Tibial artery (tissue), 4 donors: ENCODE data around the gene ALG12.

Experiments
- DNase-seq, 2 donors: peaks; one replicate each; pipeline ENCODE4 v3.0.0-alpha.2; 2019
- H3K27ac ChIP-seq, 2 donors: fragments of 200-600 bp; sonication (generic) in 1 of 2; 1 replicate in 1 of 2; 2 replicates in 1 of 2; pipeline ENCODE4 v1.5.1; 2018 to 2019; ENCODE audit warnings: mild to moderate bottlenecking in 1 of 2
- H3K27me3 ChIP-seq, 2 donors: fragments of 200-600 bp; sonication (generic) in 1 of 2; one replicate each; pipeline versions ENCODE4 v1.5.1 to v1.6.0; 2016 to 2019
- H3K36me3 ChIP-seq, 3 donors: fragments of 200-600 bp; sonication (generic) in 2 of 3; one replicate each; pipeline ENCODE4 v1.5.1; 2016 to 2019; ENCODE audit warnings: mild to moderate bottlenecking in 2 of 3
- H3K4me1 ChIP-seq, 4 donors: fragments of 200-600 bp; sonication (generic) in 2 of 4; 1 replicate in 3 of 4; 2 replicates in 1 of 4; pipeline ENCODE4 v1.5.1; 2016 to 2019
- H3K4me3 ChIP-seq, 2 donors: fragments of 200-600 bp; sonication (generic) in 1 of 2; 1 replicate in 1 of 2; 2 replicates in 1 of 2; pipeline ENCODE4 v1.5.1; 2018 to 2019; ENCODE audit warnings: mild to moderate bottlenecking in 2 of 2
- H3K9me3 ChIP-seq, 3 donors: fragments of 200-600 bp; sonication (generic) in 1 of 3; one replicate each; pipeline ENCODE4 v1.5.1; 2016 to 2019
- intact Hi-C: fragments of 100-400 bp; cut with DNase I; formaldehyde crosslinking; loops from one replicate; pipeline ENCODE4 v1.15.0; 2023; ENCODE audit warnings: low total_unique reads
- TF ChIP-seq, protein P1 (sequence below), 2 experiments: fragments of 200-600 bp in 1 of 2; fragments of 450-650 bp in 1 of 2; IDR thresholded peaks; one replicate each; pipeline ENCODE4 v1.5.1; 2017 to 2019; ENCODE audit warnings: antibody characterized with exemption in 2 of 2, mild to moderate bottlenecking in 1 of 2, moderate library complexity in 1 of 2

ALG12 gene

DNA sequence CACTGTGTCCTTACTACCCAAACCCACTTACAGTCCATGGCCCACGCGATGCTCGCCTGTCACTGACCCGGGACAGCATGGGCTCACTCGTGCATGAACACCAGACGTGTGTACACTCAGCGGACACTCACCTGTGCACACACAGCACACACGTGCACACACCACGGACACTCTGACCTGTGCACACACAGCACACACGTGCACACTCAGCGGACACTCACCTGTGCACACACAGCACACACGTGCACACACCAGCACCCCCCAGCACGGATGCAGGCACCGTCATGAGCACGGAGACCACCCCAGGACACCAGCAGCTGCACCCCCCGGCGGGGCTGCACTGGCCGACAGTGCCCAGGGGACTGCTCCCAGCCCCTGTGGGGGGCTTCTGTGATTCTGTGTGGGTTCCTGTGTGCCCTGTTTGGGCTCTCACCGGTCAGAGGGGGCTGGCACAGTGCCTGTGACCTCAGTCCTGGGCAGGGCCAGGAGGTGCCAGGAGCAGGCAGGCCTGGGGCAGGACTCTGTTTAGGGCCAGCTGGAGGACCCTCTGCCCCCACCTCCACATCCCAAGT lies 20.4 kb upstream of the ALG12 start:
- Histone ChIP-seq H3K27ac (no peak overlapping the region), H3K27me3 (no peaks in the 10 kb centered on the region), H3K4me3 (no peak overlapping the region), H3K4me1 (peaks cover 5 to 43% (median 37%) of the 10 kb centered on the region in 4 donors), H3K36me3 (no peaks in the 10 kb centered on the region), H3K9me3 (no peaks in the 10 kb centered on the region)
- DNase-seq, result no peak
- TF ChIP-seq, protein P1, sequence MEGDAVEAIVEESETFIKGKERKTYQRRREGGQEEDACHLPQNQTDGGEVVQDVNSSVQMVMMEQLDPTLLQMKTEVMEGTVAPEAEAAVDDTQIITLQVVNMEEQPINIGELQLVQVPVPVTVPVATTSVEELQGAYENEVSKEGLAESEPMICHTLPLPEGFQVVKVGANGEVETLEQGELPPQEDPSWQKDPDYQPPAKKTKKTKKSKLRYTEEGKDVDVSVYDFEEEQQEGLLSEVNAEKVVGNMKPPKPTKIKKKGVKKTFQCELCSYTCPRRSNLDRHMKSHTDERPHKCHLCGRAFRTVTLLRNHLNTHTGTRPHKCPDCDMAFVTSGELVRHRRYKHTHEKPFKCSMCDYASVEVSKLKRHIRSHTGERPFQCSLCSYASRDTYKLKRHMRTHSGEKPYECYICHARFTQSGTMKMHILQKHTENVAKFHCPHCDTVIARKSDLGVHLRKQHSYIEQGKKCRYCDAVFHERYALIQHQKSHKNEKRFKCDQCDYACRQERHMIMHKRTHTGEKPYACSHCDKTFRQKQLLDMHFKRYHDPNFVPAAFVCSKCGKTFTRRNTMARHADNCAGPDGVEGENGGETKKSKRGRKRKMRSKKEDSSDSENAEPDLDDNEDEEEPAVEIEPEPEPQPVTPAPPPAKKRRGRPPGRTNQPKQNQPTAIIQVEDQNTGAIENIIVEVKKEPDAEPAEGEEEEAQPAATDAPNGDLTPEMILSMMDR (IDR thresholded peaks at IDR 0.05), result no peak
- intact Hi-C loops, result no loop called here

DNA sequence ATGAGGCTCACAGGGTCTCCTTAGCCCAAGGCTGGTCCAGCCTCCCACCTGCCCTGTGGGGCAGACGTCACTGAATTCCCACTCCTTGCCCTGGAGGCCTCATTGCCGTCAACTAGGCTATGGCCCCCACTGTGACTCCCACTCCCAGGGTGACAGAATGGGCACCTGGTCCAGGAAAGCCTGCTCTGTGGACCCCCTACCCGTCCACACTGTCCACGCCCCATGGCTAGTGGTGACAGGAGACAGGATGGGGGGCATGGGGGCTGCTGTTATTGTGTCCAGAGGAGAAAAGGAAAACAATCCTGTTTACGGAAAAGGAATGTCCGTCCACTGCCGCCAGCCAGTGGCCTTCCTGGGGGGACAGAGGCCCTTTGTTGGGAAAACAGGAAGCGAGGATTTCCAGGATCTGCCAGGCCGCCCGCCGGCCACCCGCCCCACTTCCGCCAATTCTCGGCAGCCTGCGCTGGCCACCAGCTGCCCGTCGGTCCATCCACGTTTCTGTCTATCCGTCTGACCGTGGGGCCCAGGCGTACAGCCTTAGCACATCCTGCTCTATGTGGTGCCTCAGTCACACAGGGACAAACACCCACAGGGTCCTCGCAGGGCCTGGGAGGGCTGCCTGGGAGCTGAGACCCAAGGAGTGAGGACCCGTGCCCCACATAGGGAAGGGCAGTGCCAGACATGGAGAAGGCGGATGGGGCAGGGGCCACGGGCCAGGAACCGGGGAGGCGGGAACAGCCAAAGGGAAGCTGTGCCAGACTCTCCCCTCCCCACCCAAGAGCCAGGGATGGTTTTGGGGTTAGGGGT lies 19.7 kb upstream of the ALG12 start:
- Histone ChIP-seq H3K4me3 (no peak overlapping the region), H3K4me1 (peaks cover 10 to 45% (median 42%) of the 10 kb centered on the region in 4 donors), H3K27me3 (no peaks in the 10 kb centered on the region), H3K36me3 (no peaks in the 10 kb centered on the region), H3K9me3 (no peaks in the 10 kb centered on the region), H3K27ac (peak overlapping the region; percentile 83 to 90)
- no peak for DNase-seq
- intact Hi-C loops, result no loop called here
- TF ChIP-seq, protein P1 (IDR thresholded peaks at IDR 0.05), result no peak

DNA sequence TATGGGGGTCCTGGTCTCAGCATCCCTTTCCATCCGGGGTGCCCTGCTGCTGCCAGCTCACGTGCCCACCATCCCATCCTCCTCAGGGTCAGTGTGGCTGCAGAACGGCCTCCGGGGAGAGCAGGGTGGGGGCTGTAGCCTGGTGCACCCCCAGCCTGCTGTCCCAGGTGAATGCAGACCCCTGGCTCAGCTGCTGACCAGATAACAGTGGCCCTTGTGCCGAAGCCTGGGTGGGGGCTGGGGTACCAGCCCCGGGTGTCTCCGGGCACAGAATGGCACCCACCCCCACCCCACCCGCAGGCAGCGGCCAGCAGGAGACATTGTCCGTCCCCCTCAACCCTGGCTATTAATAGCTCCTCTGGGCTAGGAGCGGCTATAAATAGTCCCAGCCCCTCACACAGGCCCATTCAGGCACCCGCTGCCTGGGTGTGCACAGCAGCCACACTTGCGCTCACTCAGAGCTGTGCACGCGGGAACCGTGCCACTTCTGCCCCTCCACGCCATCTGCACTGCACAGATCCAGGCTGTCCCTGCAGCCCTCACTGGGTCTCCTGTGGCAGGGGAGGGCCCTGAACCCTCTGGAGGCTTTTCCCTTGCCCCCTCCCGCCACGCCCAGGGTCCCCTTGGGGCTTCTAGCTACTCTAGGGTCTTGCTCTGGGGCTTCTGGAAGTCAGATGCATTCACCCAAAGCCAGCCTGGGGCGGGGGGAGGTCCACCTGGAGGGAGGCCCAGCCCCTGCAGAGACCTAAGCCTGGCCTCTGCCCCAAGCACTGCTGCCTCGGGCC lies 18.9 kb upstream of the ALG12 start:
- intact Hi-C loops, result no loop called here
- no peak for DNase-seq
- H3K4me1 ChIP-seq, result peaks cover 10 to 45% (median 42%) of the 10 kb centered on the region in 4 donors
- peak overlapping the region; percentile 83 to 90 for H3K27ac ChIP-seq
- TF ChIP-seq, protein P1 (IDR thresholded peaks at IDR 0.05), result no peak
- H3K4me3 ChIP-seq, result peak overlapping the region in 1 of 2 donors; percentile 63
- no peaks in the 10 kb centered on the region for H3K9me3 ChIP-seq
- H3K36me3 ChIP-seq, result no peaks in the 10 kb centered on the region
- no peaks in the 10 kb centered on the region for H3K27me3 ChIP-seq

DNA sequence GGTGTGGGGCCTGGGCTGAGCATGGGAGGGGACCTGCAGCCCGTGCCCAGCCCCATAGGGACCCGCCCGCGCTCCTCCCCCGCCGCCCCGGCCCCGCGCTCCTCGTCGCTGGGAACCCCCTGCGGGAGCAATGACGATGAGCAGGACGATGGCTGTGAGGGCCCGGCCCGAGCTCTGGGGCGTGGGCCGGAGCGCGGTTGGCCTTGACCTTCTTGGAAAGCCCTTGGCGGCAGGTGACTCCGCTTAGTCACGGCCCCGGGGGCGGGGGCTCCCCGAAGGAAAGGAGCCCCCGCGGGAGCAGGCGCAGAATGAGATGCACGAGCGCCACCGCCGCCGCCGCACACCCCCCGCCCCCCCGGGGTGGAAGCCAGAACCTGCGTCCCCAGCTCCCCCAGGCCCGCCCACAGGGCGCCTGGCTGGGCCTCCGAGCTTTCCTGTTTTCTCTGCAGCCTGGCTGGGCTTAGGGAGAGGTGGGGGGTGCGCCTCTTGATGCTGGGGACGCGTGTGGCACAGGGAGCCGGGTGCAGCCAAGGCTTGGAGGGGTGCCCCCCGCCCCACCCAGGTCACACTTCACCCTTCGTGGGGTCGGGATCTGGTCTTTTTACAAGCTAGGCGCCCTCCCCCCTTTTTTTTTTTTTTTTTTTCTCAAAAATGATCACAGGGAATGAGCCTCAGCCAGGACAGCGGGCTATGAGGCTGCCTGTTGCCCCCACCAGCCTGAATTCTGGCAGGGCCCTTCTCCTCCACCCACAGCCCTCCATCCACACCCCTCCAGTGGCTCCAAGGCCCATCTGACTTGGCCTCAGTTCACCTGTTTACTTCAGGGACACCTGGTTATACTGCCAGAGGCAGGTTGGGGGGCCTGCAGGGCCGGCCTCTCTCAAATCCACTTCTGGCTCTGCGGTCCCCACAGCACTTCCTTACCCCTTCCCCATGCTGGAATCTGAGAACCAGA lies 18.1 kb upstream of the ALG12 start:
- H3K27me3 ChIP-seq, result no peaks in the 10 kb centered on the region
- no peaks in the 10 kb centered on the region for H3K9me3 ChIP-seq
- H3K36me3 ChIP-seq, result no peaks in the 10 kb centered on the region
- DNase-seq, result peak; percentile 92 to 95
- peaks cover 10 to 53% (median 44%) of the 10 kb centered on the region in 4 donors for H3K4me1 ChIP-seq
- H3K27ac ChIP-seq, result peak overlapping the region; percentile 83 to 90
- intact Hi-C loops, result no loop called here
- H3K4me3 ChIP-seq, result peak overlapping the region; percentile 55 to 63
- TF ChIP-seq, protein P1 (IDR thresholded peaks at IDR 0.05), result no peak

DNA sequence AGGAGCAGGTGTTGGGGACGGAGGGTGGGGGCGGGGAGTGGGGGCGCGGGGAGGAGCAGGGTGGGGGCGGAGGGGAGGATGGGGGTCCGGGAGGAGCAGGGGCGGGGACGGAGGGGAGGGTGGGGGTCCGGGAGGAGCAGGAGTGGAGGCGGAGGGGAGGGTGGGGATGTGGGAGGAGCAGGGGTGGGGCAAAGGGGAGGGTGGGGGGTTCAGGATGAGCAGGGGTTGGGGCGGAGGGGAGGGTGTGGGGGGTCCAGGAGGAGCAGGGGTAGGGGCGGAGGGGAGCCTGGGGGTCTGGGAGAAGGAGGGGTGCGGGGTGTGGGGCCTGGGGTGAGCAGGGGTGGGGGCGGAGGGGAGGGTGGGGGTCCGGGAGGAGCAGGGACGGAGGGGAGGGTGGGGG lies 17.3 kb upstream of the ALG12 start:
- H3K9me3 ChIP-seq, result no peaks in the 10 kb centered on the region
- H3K4me1 ChIP-seq, result peaks cover 10 to 59% (median 48%) of the 10 kb centered on the region in 4 donors
- no peaks in the 10 kb centered on the region for H3K36me3 ChIP-seq
- no peak for DNase-seq
- H3K27me3 ChIP-seq, result no peaks in the 10 kb centered on the region
- H3K27ac ChIP-seq, result peak overlapping the region; percentile 83 to 90
- intact Hi-C loops, result no loop called here
- peak overlapping the region; percentile 55 to 63 for H3K4me3 ChIP-seq
- TF ChIP-seq, protein P1 (IDR thresholded peaks at IDR 0.05), result no peak
